Measurements from ENCODE around the gene DNAH11.

The DNAH11 gene

GRCh38 chr7:21938463-21938862, 395.6 kb downstream of the DNAH11 start:
- peaks cover 78% of the 10 kb centered on the region for H3K4me1 Mint-ChIP-seq (ENCODE audit: low read depth)
- H3K4me3 Mint-ChIP-seq, result peak overlapping the region; percentile 74
- no peaks in the 10 kb centered on the region for H3K27me3 Mint-ChIP-seq
- peaks cover 15% of the 10 kb centered on the region for H3K36me3 Mint-ChIP-seq
- H3K9me3 Mint-ChIP-seq (ENCODE audit: low read depth), result no peaks in the 10 kb centered on the region
- peak overlapping the region; percentile 93 for H3K27ac Mint-ChIP-seq

- H3K36me3 Mint-ChIP-seq, result peaks cover 14% of the 10 kb centered on the region
- peaks cover 79% of the 10 kb centered on the region for H3K4me1 Mint-ChIP-seq (ENCODE audit: low read depth)
- peak overlapping the region; percentile 74 for H3K4me3 Mint-ChIP-seq
- H3K9me3 Mint-ChIP-seq (ENCODE audit: low read depth), result no peaks in the 10 kb centered on the region
- H3K27ac Mint-ChIP-seq, result peak overlapping the region; percentile 93
- H3K27me3 Mint-ChIP-seq, result no peaks in the 10 kb centered on the region
These were observed 396.5 kb downstream of the DNAH11 start for GRCh38 chr7:21939136-21939857.

GRCh38 chr7:21939858-21940372, 397.1 kb downstream of the DNAH11 start:
- Mint-ChIP-seq H3K4me1 (ENCODE audit: low read depth) (peaks cover 78% of the 10 kb centered on the region), H3K27ac (peak overlapping the region; percentile 93), H3K4me3 (peak overlapping the region; percentile 74), H3K9me3 (ENCODE audit: low read depth) (no peaks in the 10 kb centered on the region), H3K36me3 (peaks cover 13% of the 10 kb centered on the region), H3K27me3 (no peaks in the 10 kb centered on the region)

GRCh38 chr7:21941611-21942141, 398.8 kb downstream of the DNAH11 start:
- Mint-ChIP-seq H3K27me3 (no peaks in the 10 kb centered on the region), H3K36me3 (peaks cover 6% of the 10 kb centered on the region), H3K27ac (peak overlapping the region; percentile 61), H3K4me1 (ENCODE audit: low read depth) (peaks cover 73% of the 10 kb centered on the region), H3K9me3 (ENCODE audit: low read depth) (no peaks in the 10 kb centered on the region), H3K4me3 (peak overlapping the region; percentile 62)

DNA sequence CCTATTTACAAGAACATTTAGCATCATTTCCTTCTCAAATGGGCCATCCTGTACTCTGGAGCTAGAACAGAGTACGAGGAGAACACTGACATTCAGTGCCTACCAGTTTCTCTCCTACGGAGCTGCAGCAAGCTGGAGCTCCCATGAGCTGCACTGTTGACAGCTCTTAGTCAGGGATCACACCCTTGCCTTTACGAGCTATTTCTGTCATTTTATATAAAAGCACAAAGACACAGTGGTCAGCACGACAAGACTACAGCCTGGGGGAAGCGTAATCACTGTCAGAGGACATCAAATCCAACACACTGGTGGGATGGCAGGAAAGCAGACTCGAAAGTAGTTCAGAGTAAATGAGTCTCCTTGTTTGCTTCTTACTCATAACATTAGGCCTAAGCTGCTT, 400.1 kb downstream of the DNAH11 start:
- peaks cover 79% of the 10 kb centered on the region for H3K4me1 Mint-ChIP-seq (ENCODE audit: low read depth)

GRCh38 chr7:21943436-21943835, 400.6 kb downstream of the DNAH11 start:
- H3K9me3 Mint-ChIP-seq (ENCODE audit: low read depth), result no peaks in the 10 kb centered on the region
- H3K27ac Mint-ChIP-seq, result peak overlapping the region; percentile 48
- H3K36me3 Mint-ChIP-seq, result no peaks in the 10 kb centered on the region
- no peaks in the 10 kb centered on the region for H3K27me3 Mint-ChIP-seq
- H3K4me1 Mint-ChIP-seq (ENCODE audit: low read depth), result peaks cover 80% of the 10 kb centered on the region
- peak overlapping the region; percentile 91 for H3K4me3 Mint-ChIP-seq

More for the DNA sequence above, 400.1 kb downstream of the DNAH11 start:
- H3K27me3 Mint-ChIP-seq, result no peaks in the 10 kb centered on the region
- peaks cover 4% of the 10 kb centered on the region for H3K36me3 Mint-ChIP-seq
- peak overlapping the region; percentile 48 for H3K27ac Mint-ChIP-seq
- no peaks in the 10 kb centered on the region for H3K9me3 Mint-ChIP-seq (ENCODE audit: low read depth)
- peak overlapping the region; percentile 91 for H3K4me3 Mint-ChIP-seq

DNA sequence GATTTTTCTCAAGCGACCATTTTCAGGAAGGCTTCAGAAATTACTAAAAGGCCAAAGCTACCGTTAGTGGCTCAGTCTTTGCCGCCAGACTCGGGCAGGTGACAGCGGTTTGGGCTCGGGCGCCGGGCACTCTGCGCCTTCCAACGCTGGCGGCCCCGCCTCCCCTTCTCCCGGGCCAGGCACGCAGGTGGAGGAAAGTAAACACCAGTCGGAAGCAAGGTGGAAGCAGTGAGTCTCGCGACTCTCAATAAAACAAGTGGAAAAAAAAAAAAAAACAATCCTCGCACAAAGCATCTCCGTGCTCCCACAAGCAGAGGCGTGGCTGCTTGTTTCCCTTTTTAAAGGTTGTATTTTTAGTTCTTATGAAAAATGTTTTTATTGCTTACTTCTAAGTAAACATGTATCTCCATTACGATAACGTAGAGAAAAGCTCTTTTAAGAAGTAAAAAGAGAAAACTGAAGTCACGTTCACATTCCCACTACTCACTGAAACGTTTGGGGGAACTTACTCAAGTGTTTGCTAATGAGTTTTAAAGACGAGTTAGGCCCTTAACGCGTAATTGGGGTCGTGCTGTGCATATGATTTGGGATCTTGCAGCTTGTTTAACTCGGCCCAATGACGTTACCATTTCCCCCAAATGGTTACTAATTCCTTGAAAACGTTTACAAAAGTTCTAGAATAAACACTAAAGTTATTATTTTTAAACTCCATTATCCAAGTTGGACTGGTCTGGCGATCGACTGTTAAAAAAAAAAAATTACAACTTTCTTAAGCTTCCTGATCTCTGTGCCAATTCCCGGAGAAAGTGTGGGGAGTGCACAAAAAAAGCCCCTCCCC, 402.0 kb downstream of the DNAH11 start:
- Mint-ChIP-seq H3K27me3 (no peaks in the 10 kb centered on the region), H3K27ac (peak overlapping the region; percentile 92), H3K9me3 (ENCODE audit: low read depth) (no peaks in the 10 kb centered on the region), H3K4me3 (peak overlapping the region; percentile 91), H3K36me3 (no peaks in the 10 kb centered on the region), H3K4me1 (ENCODE audit: low read depth) (peaks cover 73% of the 10 kb centered on the region)

- H3K9me3 Mint-ChIP-seq (ENCODE audit: low read depth), result no peaks in the 10 kb centered on the region
- no peaks in the 10 kb centered on the region for H3K36me3 Mint-ChIP-seq
- H3K4me1 Mint-ChIP-seq (ENCODE audit: low read depth), result peaks cover 65% of the 10 kb centered on the region
- peak within 1 kb of the TSS; percentile 92 for H3K27ac Mint-ChIP-seq
- peak within 1 kb of the TSS; percentile 91 for H3K4me3 Mint-ChIP-seq
- no peaks in the 10 kb centered on the region for H3K27me3 Mint-ChIP-seq
These were observed 402.8 kb downstream of the DNAH11 start, which contains the start of gene CDCA7L for GRCh38 chr7:21945454-21946221. TSS of gene CDCA7L (minus strand) at chr7:21945899. CDS start at chr7:21945804, 95 bp downstream.

GRCh38 chr7:21946222-21946709, 403.4 kb downstream of the DNAH11 start:
- H3K27ac Mint-ChIP-seq, result no peak overlapping the region
- H3K27me3 Mint-ChIP-seq, result no peaks in the 10 kb centered on the region
- peaks cover 61% of the 10 kb centered on the region for H3K4me1 Mint-ChIP-seq (ENCODE audit: low read depth)
- no peaks in the 10 kb centered on the region for H3K9me3 Mint-ChIP-seq (ENCODE audit: low read depth)
- peak overlapping the region; percentile 91 for H3K4me3 Mint-ChIP-seq
- no peaks in the 10 kb centered on the region for H3K36me3 Mint-ChIP-seq

- H3K9me3 Mint-ChIP-seq (ENCODE audit: low read depth), result no peaks in the 10 kb centered on the region
- no peaks in the 10 kb centered on the region for H3K36me3 Mint-ChIP-seq
- H3K4me3 Mint-ChIP-seq, result peak overlapping the region; percentile 18
- no peaks in the 10 kb centered on the region for H3K27me3 Mint-ChIP-seq
- peaks cover 53% of the 10 kb centered on the region for H3K4me1 Mint-ChIP-seq (ENCODE audit: low read depth)
- H3K27ac Mint-ChIP-seq, result no peak overlapping the region
These were observed 404.2 kb downstream of the DNAH11 start for GRCh38 chr7:21947056-21947455.

- Mint-ChIP-seq H3K4me1 (ENCODE audit: low read depth) (peaks cover 44% of the 10 kb centered on the region), H3K27ac (no peak overlapping the region), H3K9me3 (ENCODE audit: low read depth) (no peaks in the 10 kb centered on the region), H3K4me3 (no peak overlapping the region), H3K27me3 (no peaks in the 10 kb centered on the region), H3K36me3 (no peaks in the 10 kb centered on the region)
These were observed 405.1 kb downstream of the DNAH11 start for GRCh38 chr7:21947946-21948345.

DNA sequence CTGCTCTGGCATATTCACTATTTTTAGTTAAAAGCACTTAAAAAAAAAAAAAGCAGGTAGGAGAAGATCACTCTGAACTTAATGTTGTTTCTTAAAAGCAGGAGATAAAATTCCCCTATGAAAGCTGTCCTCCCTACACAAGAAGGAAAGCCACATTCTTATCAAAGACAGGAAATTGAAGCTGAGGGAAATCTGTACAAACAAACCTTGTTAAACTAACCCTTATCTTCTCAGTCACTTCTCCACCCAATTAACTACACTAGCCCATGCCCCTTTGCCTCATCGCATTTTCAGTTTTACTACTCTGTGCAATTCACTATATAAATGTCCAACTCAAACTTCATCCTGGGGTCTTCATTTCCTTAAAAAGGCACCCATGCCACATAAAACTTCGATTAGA, 405.5 kb downstream of the DNAH11 start:
- Mint-ChIP-seq H3K4me3 (no peak overlapping the region), H3K27ac (no peak overlapping the region), H3K4me1 (ENCODE audit: low read depth) (peaks cover 40% of the 10 kb centered on the region), H3K27me3 (no peaks in the 10 kb centered on the region), H3K36me3 (no peaks in the 10 kb centered on the region), H3K9me3 (ENCODE audit: low read depth) (no peaks in the 10 kb centered on the region)

DNA sequence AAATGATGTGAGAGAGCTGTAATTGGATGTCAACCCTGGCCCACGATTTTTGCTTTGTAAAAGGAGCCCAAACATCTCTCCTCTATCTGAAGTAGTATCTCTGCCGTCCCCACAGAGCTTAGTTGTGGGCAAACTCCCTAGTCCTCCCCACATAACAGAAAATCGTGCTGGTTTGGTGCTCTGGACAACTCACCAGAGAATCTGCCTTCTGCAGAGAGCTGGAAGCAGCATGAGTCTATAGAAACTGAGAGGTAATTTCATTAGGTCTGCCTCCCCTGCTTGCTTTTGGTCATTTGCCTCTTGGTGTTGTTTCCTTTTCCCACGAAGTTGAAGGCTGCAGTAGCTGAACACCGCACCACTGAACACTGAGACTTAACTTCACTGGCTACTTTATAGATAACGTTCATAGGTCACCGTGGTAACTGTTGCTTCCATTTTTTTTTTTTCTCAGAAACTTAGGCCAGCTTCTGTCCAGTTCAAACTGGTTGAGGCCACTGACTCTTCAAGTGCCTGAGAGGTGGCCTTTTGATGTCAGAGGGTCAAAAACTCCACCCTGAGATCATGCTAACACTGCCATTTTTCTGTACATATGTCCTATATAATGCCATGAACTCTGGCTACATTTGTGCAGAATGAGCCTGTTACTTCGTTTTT, 406.2 kb downstream of the DNAH11 start:
- no peaks in the 10 kb centered on the region for H3K27me3 Mint-ChIP-seq
- H3K4me1 Mint-ChIP-seq (ENCODE audit: low read depth), result peaks cover 35% of the 10 kb centered on the region
- H3K36me3 Mint-ChIP-seq, result no peaks in the 10 kb centered on the region
- H3K27ac Mint-ChIP-seq, result no peak overlapping the region
- no peaks in the 10 kb centered on the region for H3K9me3 Mint-ChIP-seq (ENCODE audit: low read depth)
- H3K4me3 Mint-ChIP-seq, result no peak overlapping the region

Data from activated naive CD8-positive, alpha-beta T cell (primary cell).